ENCODE measurements around the gene ZFPM1.
A peak's percentile ranks its signal among the peaks of the same experiment; 100 is the strongest.

The ZFPM1 gene

DNA sequence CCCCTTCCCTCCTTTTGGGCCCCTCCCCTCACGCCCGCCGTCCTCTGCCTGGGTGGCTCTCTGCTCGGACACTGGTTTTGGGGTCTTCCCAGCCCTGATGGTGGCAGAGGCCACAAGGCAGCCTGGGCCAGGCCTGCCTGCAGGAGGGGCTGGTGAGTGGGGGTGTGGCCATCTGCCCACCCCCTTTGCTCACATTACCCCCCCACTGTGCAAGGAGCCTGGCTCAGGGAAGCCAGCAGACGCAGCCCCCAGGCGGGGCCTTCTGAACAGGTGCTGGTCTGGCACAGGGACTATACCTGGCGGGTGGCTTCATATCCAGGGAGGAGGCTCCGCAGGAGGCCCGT, 10.7 kb upstream of the ZFPM1 start:
- no peak overlapping the region for H3K4me3 ChIP-seq (replicated peaks in 1 of 2; ENCODE audit: low read depth in 2 of 2, low read length in 2 of 2)
- TF ChIP-seq, protein P1, sequence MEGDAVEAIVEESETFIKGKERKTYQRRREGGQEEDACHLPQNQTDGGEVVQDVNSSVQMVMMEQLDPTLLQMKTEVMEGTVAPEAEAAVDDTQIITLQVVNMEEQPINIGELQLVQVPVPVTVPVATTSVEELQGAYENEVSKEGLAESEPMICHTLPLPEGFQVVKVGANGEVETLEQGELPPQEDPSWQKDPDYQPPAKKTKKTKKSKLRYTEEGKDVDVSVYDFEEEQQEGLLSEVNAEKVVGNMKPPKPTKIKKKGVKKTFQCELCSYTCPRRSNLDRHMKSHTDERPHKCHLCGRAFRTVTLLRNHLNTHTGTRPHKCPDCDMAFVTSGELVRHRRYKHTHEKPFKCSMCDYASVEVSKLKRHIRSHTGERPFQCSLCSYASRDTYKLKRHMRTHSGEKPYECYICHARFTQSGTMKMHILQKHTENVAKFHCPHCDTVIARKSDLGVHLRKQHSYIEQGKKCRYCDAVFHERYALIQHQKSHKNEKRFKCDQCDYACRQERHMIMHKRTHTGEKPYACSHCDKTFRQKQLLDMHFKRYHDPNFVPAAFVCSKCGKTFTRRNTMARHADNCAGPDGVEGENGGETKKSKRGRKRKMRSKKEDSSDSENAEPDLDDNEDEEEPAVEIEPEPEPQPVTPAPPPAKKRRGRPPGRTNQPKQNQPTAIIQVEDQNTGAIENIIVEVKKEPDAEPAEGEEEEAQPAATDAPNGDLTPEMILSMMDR (IDR thresholded peaks at IDR 0.05; ENCODE audit: low read depth, low read length), result no peak
- DNase-seq (ENCODE audit: low read depth in 2 of 2), result no peak

DNA sequence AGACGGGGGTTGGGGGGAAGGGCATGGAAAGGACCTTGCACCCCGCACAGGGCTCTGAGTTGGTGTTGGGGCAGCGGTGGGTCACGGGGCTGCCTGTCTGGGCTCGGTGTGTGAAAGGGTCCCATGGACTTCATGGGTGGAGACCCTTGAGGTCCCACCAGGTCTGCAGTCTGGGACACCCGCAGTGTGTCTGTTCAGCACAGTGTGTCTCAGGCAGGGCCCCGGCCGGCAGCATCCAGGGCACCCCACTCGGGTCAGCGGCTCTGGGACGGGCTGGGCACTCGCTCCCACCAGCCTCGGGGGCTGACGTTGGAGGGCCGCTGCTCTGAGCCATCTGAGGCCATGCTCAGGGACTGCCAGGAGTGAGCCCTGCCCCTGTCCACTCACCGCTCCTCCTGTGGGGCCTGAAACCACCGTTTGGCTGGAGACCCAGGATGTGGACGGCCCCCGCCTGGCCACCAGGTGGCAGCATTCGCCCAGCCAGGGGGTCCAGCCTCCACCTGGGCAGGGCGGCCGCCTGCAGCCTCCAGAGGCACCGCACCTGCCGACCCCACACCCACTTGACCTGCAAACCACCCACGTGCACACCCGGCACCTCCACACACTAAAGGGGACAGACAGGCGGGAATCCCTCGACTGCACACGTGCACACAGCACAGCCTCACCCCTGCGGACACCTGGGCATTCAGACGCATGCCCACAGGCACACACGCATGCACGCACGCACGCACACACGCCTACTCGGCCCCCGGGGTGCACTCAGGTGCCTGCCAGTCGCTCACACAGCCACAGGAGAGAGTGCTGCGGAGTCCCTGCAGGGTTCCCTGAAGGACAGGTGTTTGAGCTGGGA, 10.1 kb upstream of the ZFPM1 start:
- H3K4me3 ChIP-seq (replicated peaks in 1 of 2; ENCODE audit: low read depth in 2 of 2, low read length in 2 of 2), result no peak overlapping the region
- peak; percentile 69 to 73 for DNase-seq (ENCODE audit: low read depth in 2 of 2)
- TF ChIP-seq, protein P1 (IDR thresholded peaks at IDR 0.05; ENCODE audit: low read depth, low read length), result peak; percentile 92

DNA sequence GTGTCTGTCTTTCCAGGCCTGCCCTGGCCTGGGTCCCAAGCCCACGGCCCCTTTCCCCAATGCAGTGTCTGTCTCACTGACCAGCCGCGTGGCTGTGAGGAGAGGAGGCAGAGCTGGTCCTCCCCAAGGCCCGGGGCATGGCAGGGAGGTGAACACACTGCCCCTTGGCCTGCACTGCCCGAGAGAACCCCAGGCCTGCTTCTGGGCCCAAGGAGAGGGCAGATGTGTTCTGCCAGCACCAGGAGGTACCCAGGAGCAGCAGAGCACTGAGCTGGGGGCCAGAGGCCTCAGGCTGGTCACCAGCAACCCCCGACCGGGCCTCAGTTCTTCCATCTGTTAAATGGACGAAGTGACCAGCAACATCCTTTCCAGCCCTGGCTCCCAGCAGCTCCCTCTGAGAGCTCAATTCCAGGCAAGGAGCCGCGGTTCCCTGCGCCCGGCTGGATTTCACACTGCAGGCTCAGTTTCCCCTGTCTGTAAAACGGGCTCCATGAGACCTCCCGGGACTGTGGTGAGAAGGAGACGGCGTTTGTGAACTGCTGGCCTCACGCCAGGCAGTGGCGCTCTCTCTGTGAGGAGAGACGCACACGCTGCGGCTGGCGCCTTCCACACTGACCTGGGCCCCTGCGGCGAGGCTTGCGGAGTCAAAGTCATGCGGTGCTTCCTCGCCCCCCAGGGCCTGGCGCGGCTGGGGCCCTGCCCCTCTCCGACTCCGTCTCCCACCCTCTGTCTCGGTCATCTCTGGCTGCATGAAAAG, 8.1 kb upstream of the ZFPM1 start:
- TF ChIP-seq, protein P1 (IDR thresholded peaks at IDR 0.05; ENCODE audit: low read depth, low read length), result no peak
- no peak for DNase-seq (ENCODE audit: low read depth in 2 of 2)
- H3K4me3 ChIP-seq (replicated peaks in 1 of 2; ENCODE audit: low read depth in 2 of 2, low read length in 2 of 2), result no peak overlapping the region

DNA sequence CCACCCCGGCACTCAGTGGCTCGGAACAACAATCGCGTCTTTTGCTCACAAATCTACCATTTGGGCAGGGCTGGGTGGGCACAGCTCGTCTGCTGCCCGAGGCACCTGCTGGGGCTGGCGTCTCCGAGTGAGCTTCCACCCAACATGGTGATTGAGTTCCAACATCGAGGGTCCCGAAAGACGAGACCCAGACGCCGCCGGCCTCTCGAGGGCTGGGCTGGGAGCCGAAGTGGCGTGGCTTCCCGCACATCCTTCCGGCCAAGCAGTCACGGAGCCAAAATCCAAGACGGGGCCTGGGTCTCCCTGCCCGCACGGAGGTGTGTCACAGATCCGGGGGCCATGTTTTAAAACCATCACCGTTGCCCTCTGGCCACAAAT, 7.5 kb upstream of the ZFPM1 start:
- DNase-seq (ENCODE audit: low read depth in 2 of 2), result no peak
- no peak overlapping the region for H3K4me3 ChIP-seq (replicated peaks in 1 of 2; ENCODE audit: low read depth in 2 of 2, low read length in 2 of 2)
- TF ChIP-seq, protein P1 (IDR thresholded peaks at IDR 0.05; ENCODE audit: low read depth, low read length), result no peak

DNA sequence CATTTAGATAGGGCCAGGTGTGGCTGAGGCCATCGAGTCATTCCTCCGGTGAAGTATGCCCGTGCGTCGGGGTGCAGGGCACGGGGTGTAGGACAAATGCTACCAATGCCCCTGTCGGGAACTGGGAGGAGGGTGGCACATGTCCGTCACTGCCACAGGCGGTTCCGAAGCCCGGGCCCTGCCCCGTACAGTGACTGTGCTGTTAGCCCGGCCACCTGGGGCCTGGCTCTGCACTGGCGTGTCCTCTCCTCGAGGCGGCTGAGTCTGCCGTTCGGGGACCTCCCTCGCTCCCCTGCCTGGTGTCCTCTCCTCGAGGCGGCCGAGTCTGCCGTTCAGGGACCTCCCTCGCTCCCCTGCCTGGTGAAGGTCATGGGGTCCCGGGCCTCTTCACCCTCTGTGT, 7.0 kb upstream of the ZFPM1 start:
- no peak for DNase-seq (ENCODE audit: low read depth in 2 of 2)
- TF ChIP-seq, protein P1 (IDR thresholded peaks at IDR 0.05; ENCODE audit: low read depth, low read length), result no peak

DNA sequence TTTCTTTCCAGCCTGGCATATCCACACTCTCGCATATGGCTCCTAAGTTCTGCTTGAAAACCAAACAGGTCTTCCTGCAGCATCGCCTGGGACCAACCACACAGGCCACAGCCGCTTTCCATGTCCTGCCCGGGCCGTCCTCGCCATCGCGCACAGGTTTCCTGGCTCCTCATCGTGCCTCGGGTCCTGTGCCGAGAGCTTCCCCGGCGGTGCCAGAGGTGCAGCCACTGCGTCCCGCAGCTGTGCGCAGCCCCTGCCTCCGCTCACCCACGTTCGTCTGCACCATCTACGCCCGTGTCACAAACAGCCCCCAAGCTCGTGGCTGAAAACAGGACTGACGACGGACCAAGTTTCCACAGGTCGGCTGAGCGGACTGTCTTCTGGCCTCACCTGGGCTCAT, 6.3 kb upstream of the ZFPM1 start:
- H3K4me3 ChIP-seq (replicated peaks in 1 of 2; ENCODE audit: low read depth in 2 of 2, low read length in 2 of 2), result no peak overlapping the region
- TF ChIP-seq, protein P1 (IDR thresholded peaks at IDR 0.05; ENCODE audit: low read depth, low read length), result no peak
- no peak for DNase-seq (ENCODE audit: low read depth in 2 of 2)

More for the DNA sequence above, 7.0 kb upstream of the ZFPM1 start:
- no peak overlapping the region for H3K4me3 ChIP-seq (replicated peaks in 1 of 2; ENCODE audit: low read depth in 2 of 2, low read length in 2 of 2)
